K562 (cell line): Measurements from ENCODE around the gene ABI3BP. TPM values are rescaled to one million over a fixed set of nuclear protein-coding genes. Genes with fewer than 3 reads are reported as not detected.

ENCODE experiments used
- C11orf30 ChIP-seq: fragments of 450-650 bp; IDR thresholded peaks from 2 replicates; pipeline ENCODE4 v1.6.1; 2016; ENCODE audit warnings: low read depth, mild to moderate bottlenecking
- CBX3 ChIP-seq, 2 experiments: IDR thresholded peaks; 1 replicate in 1 of 2; 2 replicates in 1 of 2; pipeline ENCODE4 v1.6.1; 2012; ENCODE audit warnings: inconsistent platforms in 2 of 2, low read length in 2 of 2, borderline replicate concordance in 1 of 2, control low read depth in 1 of 2
- CBX8 ChIP-seq: fragments of 200-600 bp; sonication (generic); IDR thresholded peaks from 2 replicates; pipeline ENCODE4 v1.6.1; 2012; ENCODE audit warnings: borderline replicate concordance, mixed run types, low read depth, mild to moderate bottlenecking, moderate library complexity, mixed read lengths, low read length, control low read depth, inconsistent platforms; ENCODE audit not compliant: poor library complexity, severe bottlenecking; ENCODE audit errors: extremely low read depth
- ETV1 ChIP-seq: fragments of 450-650 bp; conservative IDR thresholded peaks from 2 replicates; pipeline ENCODE4 v1.6.1; 2016; ENCODE audit warnings: missing genetic modification characterization, control low read depth, low read depth, missing compliant biosample characterization
- KAT8 ChIP-seq: fragments of 450-650 bp; IDR thresholded peaks from 2 replicates; pipeline ENCODE4 v1.6.1; 2016; ENCODE audit warnings: low read depth, mild to moderate bottlenecking
- MAFF ChIP-seq: IDR thresholded peaks from 2 replicates; pipeline ENCODE4 v1.6.1; 2012; ENCODE audit warnings: low read length, improper control_type of control experiment
- MAFG ChIP-seq: fragments of 450-650 bp; conservative IDR thresholded peaks from 2 replicates; pipeline ENCODE4 v1.6.1; 2016; ENCODE audit warnings: missing genetic modification characterization, missing compliant biosample characterization
- PHF8 ChIP-seq: fragments of 200-600 bp; sonication (generic); IDR thresholded peaks from 2 replicates; pipeline ENCODE4 v1.6.1; 2012; ENCODE audit warnings: mixed run types, mild to moderate bottlenecking, inconsistent platforms, low read length, moderate library complexity, borderline replicate concordance
- SPI1 ChIP-seq: IDR thresholded peaks from 2 replicates; pipeline ENCODE4 v1.6.1; 2011; ENCODE audit warnings: low read depth, low read length, control low read depth, borderline replicate concordance
- ZNF184 ChIP-seq: sonication (generic); formaldehyde crosslinking; IDR thresholded peaks from 2 replicates; pipeline ENCODE4 v1.5.0; 2020; ENCODE audit warnings: missing genetic modification reagents
- ZNF511 ChIP-seq: sonication (generic); formaldehyde crosslinking; IDR thresholded peaks from 2 replicates; pipeline ENCODE4 v1.8.0; 2022; ENCODE audit warnings: mild to moderate bottlenecking, missing genetic modification reagents
- polyA plus RNA-seq, 8 experiments: library from polyadenylated mRNA; depleted of rRNA in 4 of 8; stranded (reverse) in 5 of 8; unstranded in 3 of 8; fragments of >200 nt; fragmentation: Nextera tagmentation in 2 of 8; fragmentation: Illumina TruSeq in 1 of 8; extraction: Ambion mirVana in 2 of 8; extraction: Trizol in 1 of 8; gene quantifications; 2 replicates each; pipeline versions ENCODE4 v1.2.1 to v1.2.3, GENCODE V29; 2011 to 2014; ENCODE audit warnings: inconsistent platforms in 1 of 8, missing spikeins in 1 of 8
- total RNA-seq, 7 experiments: library from RNA; depleted of rRNA in 6 of 7; stranded (reverse); fragments of >200 nt in 6 of 7; fragmentation: Illumina TruSeq in 2 of 7; extraction: Trizol in 2 of 7; gene quantifications; 2 replicates each; pipeline versions ENCODE4 v1.2.1 to v1.2.3, GENCODE V29; 2011 to 2021; ENCODE audit warnings: low replicate concordance in 1 of 7
- TF ChIP-seq, protein P1 (sequence below): fragments of 250-450 bp; sonication (Bioruptor Pico); IDR thresholded peaks from 2 replicates; pipeline ENCODE4 v1.5.0; 2021; ENCODE audit warnings: mild to moderate bottlenecking, moderate library complexity

ABI3BP gene
- total and polyA plus RNA-seq, 9 of the 15 experiments (the other 6 are each of a cell fraction or from before 2014, with no cell fraction given) = 0.01 to 0.24 (median 0.06) TPM; not detected in 5

GRCh38 chr3:100902572-100902971 lies 90.6 kb downstream of the ABI3BP start (continued):
- no peak for TF ChIP-seq ZNF184 (CRISPR knock-in tag)
- no peak for TF ChIP-seq CBX8
- TF ChIP-seq MAFF = peak; percentile 24; the same call in 1 of the 2 replicates
- TF ChIP-seq, protein P1, sequence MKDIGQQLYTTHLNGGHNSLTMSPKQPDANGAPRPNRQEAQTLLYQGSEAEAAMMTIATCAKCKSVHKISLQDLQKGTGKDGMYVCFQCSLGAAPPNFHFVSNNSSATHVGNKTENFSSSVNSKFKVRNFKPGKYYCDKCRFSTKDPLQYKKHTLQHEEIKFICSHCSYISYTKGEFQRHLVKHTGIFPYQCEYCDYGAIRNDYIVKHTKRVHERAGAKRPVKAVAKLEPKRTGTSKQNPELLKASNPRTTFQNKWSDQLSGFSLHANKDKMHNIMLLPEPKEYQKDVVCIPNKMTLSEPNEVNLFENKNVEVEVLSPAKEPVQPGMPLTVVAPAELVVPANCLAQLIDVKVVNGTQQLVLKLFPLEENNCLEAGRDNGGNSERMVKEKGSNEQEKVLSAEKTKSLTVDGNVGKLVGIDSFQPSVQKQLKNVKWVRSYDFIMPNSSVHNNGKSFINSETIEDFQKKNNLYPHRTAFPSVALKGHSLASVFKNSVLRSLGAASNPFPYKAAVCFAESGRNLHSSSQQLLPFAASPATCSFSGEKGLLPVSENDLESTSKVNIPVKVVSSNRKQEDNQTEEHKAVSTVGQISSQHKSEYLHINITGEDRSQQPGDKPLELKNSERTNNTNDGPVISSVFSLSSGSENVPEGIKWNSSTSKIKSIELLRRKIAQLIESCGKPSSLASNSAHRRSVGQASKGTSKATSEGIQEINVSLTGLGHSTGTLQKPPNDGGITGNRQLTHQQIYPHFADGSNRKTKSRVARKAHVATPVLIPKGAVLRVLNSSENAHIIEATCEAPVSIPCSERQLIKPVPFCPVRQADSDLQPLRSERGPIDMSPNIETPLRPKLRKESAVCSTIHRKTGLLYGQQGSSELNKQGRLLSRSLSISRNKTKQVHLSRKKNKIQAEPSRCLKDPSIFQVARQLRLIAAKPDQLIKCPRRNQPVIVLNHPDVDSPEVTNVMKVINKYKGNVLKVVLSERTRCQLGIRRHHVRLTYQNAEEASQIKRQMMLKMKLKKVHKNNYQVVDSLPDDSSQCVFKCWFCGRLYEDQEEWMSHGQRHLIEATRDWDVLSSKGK (CRISPR knock-in tag) = no peak
- TF ChIP-seq PHF8 = no peak
- no peak for TF ChIP-seq CBX3 (IDR thresholded peaks at IDR 0.05; ENCODE audit: borderline replicate concordance in 1 of 2, low read length in 2 of 2)
- peak; percentile 57 for TF ChIP-seq MAFG (tag)
- no peak for TF ChIP-seq ZNF511 (CRISPR knock-in tag)
- TF ChIP-seq ETV1 (tag) = no peak
- TF ChIP-seq C11orf30 = peak; percentile 54; the same call in 1 of the 2 replicates
- TF ChIP-seq SPI1 = no peak
- TF ChIP-seq KAT8 = no peak
